ENCODE data around the gene ACTR6. TPM values are rescaled to one million over a fixed set of nuclear protein-coding genes. Genes with fewer than 3 reads are reported as not detected.

ACTR6 gene
- total RNA-seq, 2 donors from 2014 or later = 10.3 to 32.6 TPM

- Histone ChIP-seq H3K4me1 (replicated peaks) (peaks cover 3% of the 10 kb centered on the region), H3K36me3 (no peaks in the 10 kb centered on the region), H3K9me3 (no peaks in the 10 kb centered on the region), H3K27me3 (replicated peaks; ENCODE audit: insufficient read depth) (no peaks in the 10 kb centered on the region), H3K27ac (peak overlapping the region in 1 of 2 donors; percentile 86), H3K4me3 (peak overlapping the region; percentile 77 to 79)
- DNase-seq (ENCODE audit: low spot score) = no peak
- 40% methylated on average over 6 of the region's 6 CpGs for WGBS
- TF ChIP-seq CTCF (IDR thresholded peaks at IDR 0.05) (no peak), POLR2AphosphoS5 (IDR thresholded peaks at IDR 0.05) (no peak), POLR2A (IDR thresholded peaks at IDR 0.05) (no peak)
- intact Hi-C loops (cut with DNase I) = no loop called here
Observed at GRCh38 chr12:100199023-100199346, 1.6 kb upstream of the ACTR6 start.

GRCh38 chr12:100199347-100200149 lies 1.1 kb upstream of the ACTR6 start:
- Histone ChIP-seq H3K9me3 (no peaks in the 10 kb centered on the region), H3K27me3 (replicated peaks; ENCODE audit: insufficient read depth) (no peaks in the 10 kb centered on the region), H3K27ac (peak overlapping the region; percentile 82 to 86), H3K4me1 (replicated peaks) (peaks cover 3% of the 10 kb centered on the region), H3K4me3 (peak overlapping the region; percentile 77 to 79), H3K36me3 (no peaks in the 10 kb centered on the region)
- intact Hi-C loops (cut with DNase I) = loop anchor here (5.0 kb wide), 1 partner anchor 57 kb away; the partner anchor contains the start of gene BLTP3B
- peak; percentile 68 for DNase-seq (ENCODE audit: low spot score)
- 2% methylated on average over 66 of the region's 79 CpGs for WGBS
- TF ChIP-seq CTCF (IDR thresholded peaks at IDR 0.05) = no peak
- TF ChIP-seq POLR2AphosphoS5 (IDR thresholded peaks at IDR 0.05) = no peak
- no peak for TF ChIP-seq POLR2A (IDR thresholded peaks at IDR 0.05)

- DNase-seq (ENCODE audit: low spot score) = no peak
- H3K4me3 ChIP-seq = peak overlapping the region; percentile 77 to 79
- no peaks in the 10 kb centered on the region for H3K27me3 ChIP-seq (replicated peaks; ENCODE audit: insufficient read depth)
- H3K36me3 ChIP-seq = no peaks in the 10 kb centered on the region
- TF ChIP-seq POLR2AphosphoS5 (IDR thresholded peaks at IDR 0.05) = no peak
- no peak for TF ChIP-seq POLR2A (IDR thresholded peaks at IDR 0.05)
- TF ChIP-seq CTCF (IDR thresholded peaks at IDR 0.05) = no peak
- 84% methylated on average over 24 of the region's 24 CpGs for WGBS
- H3K27ac ChIP-seq = no peak overlapping the region
- intact Hi-C loops (cut with DNase I) = loop anchor here (5.0 kb wide), 1 partner anchor 60 kb away; the partner anchor contains the start of gene BLTP3B
- peaks cover 3% of the 10 kb centered on the region for H3K4me1 ChIP-seq (replicated peaks)
- no peaks in the 10 kb centered on the region for H3K9me3 ChIP-seq
Observed at GRCh38 chr12:100201604-100202423, 1.2 kb downstream of the ACTR6 start.

- no peak for DNase-seq (ENCODE audit: low spot score)
- 96% methylated on average over 2 of the region's 2 CpGs for WGBS
- TF ChIP-seq POLR2AphosphoS5 (IDR thresholded peaks at IDR 0.05) (no peak), POLR2A (IDR thresholded peaks at IDR 0.05) (no peak), CTCF (IDR thresholded peaks at IDR 0.05) (no peak)
- H3K9me3 ChIP-seq = no peaks in the 10 kb centered on the region
- intact Hi-C loops (cut with DNase I) = no loop called here
- H3K27ac ChIP-seq = no peak overlapping the region
- peaks cover 0 to 5% of the 10 kb centered on the region in 2 donors for H3K36me3 ChIP-seq
- H3K4me3 ChIP-seq = no peak overlapping the region
- no peaks in the 10 kb centered on the region for H3K4me1 ChIP-seq (replicated peaks)
- no peaks in the 10 kb centered on the region for H3K27me3 ChIP-seq (replicated peaks; ENCODE audit: insufficient read depth)
Observed at GRCh38 chr12:100207311-100207710, 6.7 kb downstream of the ACTR6 start.

Measured in prostate gland (tissue), 2 donors.